Measurements from ENCODE around the gene TP63.

The TP63 gene

DNA sequence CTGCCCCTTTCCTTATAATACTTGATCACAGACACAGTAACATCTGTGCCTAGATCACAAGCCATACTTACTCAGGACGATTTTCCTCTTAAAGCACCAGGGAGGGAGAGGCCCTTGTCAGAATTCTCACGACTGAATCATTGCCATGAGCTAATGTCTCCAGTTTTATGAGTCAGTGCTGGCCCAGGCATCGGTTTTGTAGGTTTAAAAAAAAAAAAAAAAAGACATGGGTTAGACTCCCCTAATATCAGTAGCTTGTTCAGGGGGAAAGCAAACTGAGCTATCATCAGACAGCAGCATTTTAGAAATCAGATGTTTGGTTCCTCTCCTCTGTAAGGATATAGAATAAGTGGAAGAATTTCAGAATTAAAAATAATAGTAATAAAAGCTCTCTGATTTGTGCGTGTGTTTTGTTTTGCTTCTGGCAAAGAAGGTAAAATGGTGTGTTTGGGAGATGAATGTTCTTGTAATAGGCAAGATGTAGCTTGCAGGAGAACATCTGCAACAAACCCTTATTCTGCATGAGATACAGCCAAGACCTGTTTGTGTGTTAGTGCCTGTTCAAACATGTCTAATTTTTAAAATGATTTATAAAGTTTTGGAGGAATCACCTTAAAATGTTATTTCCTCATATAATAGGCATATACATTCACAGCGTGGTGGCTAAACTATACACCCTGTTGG is 193.6 kb downstream of the TP63 start:
- no peak for DNase-seq

DNA sequence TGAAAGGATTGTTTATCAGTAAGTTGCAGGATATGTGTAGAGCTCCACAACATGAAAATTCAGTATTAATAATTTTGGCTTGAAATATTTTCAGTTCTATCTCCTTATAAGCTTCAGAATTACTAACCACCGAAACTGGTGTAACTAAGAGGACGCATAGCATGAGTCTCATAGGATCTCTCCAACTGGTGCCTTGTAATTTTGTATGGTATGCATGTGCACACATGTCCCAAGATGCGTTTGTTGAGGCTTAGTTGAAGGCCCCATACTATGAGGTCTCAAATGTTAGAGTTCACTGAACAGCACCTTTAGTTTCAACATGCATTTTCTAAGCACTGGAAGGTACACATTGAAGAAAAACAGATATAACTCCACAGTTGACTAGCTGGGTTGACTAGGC is 195.4 kb downstream of the TP63 start:
- DNase-seq, result no peak

DNA sequence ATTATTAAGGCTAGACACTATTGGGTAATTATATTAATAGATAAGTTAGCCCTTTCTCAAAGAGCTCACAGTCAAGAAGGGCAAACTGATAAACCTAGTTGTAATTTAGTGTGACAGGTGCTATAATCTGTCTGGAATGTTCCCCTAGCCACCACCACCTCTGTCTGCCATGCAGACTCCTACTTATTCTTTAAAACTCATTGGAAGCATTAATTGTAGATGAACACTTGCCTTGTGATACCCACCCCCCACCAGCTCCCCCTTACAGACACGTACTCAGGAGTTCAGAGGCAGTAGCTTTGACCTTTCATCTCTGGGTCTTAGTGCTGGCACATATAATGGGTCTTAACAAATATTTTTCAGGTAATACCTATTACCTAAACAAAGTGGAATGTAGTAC is 195.9 kb downstream of the TP63 start:
- DNase-seq, result no peak

DNA sequence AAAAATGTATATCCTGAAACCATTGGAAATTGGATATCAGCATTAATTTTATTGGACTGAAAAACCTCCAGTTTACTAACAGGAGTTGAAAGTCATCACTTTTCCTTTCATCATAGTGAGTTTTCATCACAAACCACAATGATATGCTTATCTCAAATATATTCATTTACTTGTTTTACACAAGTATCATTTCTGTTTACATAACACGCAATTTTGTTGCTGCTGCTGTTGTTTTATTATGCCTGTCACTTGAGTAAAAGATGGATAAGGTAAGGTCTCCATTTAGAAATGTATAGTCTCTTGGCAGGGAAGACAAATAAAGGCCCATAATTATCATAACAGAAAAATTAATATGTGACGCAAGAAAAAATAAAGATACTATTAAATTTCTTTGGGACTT is 199.2 kb downstream of the TP63 start:
- DNase-seq, result no peak

DNA sequence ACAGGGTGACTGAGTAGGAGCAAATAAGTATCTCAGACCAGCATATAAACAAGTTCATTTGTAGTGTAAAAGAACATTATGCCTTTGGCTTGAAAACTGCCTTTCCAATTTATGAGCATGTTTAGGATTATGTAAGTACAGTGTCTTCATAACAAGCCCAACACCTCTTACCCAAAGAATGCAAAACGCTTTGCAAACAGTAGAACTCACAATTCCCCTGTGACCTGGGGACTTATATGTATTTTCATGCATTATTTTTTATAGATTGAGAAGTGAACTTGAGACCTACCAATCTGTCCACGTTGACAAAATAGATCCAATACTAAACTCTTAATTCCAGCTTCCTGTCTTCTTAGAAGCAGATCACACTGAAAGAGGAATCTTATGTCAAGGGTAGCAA is 202.1 kb downstream of the TP63 start:
- DNase-seq, result no peak

DNA sequence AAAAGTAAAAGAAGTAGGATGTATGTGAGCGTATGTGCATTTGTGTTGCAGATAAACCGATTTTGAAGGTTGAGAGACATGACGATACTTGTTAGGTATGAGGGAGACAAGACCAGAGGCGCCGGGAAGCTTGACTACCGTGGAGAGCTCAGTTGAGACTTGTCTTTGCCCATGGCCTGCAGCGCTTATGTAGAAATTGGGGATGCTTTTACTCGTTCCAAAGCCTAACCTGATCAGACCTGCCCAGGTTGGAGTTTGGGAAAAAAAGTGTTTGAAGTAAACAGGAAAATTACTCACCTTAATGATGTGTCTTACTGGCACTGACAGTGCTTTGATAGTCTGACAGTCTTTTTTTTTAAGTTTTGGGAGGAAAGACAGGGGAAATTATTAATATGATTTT is 202.8 kb downstream of the TP63 start:
- no peak for DNase-seq

DNA sequence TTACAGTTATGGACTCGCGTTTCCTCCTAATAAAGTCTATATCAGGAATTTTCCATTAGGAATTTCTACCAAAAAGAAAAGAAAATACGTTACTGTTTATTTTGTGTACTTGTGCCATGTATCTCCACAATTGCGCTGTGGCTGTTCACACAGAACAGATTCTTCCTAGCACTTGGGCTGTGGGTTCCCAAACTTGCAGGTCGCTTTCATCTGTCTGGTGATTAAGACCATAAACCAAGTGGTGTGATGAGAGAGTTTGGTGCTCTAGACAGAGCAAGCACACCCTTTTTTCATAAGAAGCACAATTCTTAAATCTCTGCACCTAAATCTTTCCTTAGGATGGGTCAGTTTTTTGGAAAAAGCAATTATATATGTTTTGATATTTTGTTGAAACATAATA is 203.3 kb downstream of the TP63 start:
- no peak for DNase-seq

DNA sequence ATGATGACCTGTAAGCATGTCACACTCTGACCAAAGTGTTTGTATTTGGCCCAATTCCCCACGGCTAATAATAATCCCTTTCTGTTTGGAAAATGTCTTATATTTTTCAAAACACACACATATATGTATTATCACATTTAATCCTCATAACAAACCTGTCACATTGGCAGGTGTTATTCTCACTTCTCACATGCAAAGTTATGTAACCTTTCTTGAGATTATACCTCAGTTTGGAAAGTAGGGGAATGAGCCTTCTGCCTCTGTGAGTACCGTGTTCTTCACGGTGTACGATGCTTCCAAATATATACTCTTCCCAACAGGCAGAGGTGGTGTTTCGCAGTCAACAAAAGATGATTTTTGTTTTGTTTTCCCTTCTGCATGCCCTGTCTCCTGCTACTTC is 205.6 kb downstream of the TP63 start:
- DNase-seq, result no peak

DNA sequence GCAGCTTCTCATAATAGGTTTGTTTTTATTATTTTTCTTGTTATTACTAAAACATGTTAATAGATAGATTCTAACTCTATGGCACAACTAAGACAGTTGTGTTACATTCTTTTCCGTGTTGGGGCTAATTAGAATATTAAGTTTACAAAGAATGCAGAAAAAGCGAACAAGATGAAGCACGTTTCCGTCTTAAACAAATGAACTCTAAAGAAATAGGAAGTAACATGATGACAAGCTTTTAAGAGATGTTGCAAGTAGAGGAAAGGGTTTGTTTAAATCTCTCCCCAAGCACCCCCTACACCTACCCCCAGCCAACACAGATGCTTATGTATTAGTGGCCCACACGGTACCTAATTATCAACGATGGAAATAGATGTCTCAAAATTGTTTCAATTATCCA is 207.1 kb downstream of the TP63 start:
- no peak for DNase-seq

DNA sequence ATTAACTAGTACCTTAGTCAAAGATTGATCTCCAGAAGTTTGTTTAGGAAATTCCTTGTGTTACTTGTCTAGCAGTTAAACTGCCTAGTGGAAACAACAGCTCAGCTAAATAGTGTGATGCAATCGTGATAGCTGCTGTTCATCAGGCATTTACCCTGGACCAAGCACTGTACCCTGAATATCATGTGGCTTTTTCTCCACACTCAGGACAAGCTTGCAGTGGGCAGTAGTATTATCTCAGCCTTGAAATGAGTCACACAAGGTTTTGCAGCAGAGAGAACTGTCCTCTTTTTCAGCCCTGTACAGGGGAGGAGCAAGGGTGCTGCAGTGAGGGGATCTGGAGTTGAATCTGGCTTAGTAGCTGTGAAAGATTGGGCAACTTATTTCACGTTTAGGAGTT is 208.4 kb downstream of the TP63 start:
- DNase-seq, result no peak

DNA sequence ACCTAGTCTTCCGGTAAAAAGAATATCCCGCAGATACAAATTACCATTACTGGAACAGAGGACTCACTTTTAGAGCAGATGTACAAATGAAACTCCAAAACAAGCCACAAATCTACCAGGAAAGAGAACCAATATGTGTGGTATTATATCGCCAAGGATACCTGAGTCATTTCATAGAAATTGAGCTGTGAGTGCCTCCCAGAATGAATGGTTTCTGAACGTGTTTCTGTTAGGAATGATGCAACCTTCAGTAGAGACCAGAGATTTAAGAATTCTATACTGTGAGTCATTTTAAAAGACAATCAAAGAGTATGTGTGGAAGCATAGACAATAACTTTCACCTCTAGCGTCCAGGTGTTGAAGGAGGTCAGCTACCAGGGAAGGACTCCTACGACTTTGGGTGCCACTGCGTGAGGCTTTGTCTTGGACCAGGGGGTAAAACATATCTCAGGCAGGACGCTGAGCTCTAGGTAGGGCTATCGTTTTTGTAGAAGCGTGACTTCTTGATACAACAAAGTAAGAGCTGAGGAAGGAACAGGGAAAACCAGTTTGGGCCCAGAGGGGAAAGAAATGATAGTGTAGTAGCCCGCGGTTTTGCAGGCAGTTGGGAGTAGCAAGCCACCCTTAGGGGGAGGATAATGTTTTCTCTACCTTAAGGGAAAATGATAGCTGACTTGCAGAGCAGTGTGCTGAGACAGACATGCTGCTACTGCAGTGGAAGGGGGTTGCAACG is 210.4 kb downstream of the TP63 start:
- DNase-seq, result no peak

DNA sequence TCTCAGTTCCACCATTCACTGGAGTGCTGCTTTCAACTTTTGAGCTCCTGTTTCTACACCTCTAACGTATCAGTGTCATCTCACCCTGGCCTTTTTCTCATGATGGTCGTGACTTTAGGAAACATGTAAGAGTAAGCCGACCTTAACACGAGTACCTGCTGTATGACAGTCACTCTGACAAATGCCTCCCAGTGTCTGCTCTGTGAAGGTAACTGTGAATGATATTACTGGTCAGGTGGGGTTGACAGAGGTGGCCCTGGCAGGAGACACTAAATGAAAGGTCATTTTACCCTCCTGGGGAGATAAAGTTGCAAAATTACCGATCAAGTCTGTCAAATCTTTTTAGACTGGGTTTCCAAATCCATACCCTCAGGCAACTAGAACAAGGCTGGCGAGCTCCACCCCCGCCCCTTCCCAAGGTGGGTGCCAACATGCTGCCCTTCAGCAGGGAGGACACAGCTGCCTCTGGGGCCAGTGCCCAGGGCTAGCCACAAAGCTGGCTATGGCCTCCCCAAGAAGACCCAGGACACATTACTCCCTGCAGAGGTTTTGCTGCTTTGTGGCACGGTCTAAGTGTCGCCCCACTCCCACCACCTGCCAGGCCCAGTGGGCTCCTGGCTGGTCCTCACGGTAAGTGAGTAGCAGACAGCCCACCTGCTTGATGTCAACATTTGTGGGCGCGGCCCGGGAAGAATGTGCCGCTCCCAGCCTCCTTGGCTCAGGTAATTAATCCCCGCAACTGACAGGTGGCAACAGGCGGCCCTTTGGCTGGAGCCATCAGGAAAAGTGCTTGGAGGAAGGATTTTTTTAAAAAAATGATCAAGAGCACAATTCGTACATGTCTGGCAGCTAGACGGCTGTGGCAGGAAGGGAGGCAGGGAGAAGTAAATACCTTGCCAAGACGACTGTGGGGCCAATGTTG is 211.8 kb downstream of the TP63 start:
- no peak for DNase-seq

DNA sequence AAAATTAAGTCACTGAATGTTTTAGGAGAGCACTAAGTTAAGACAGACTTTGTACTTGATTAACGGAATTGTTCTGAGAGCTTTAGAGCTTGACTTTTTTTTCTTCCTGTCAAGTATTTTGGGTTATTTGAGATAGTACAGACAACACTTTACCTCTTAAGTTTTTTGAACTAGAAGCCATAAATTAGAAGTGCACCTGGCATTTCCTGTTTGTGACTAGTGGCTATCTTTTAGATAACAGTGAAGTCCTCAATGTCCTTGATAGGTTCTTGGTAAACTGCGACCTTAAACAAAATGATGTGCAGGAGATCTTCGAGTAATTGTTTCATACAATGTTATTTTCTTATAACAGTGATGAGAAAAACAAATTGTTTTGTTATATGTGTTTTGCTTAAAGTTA is 213.9 kb downstream of the TP63 start:
- no peak for DNase-seq

DNA sequence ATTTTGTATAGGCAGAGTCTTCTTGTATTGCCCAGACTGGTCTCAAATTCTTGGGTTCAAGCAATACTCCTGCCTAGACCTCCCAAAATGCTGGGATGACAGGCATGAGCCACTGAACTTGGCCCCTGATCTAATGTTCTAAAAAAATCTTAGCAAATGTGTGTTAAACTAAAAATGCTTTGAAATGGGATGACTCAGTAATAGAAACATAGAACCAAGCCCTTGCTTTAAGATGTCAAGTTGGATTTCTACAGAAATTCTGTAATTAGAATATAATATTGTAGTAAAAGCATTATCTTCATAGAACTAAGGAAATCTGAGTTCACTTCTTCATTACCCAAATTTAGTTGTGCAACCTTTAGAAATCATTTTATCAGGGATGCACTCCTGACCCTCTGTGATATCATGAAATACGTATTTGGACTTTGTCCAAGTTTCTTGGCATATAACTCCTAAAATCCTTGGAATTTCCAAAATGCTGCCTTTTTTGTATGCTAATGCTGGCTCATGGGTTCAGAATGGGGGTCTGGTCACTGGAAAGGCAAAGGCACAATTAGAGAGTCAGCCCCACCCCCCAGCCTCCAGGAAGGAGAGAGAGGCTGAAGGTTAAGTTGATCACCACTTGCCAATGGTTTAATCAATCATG is 217.3 kb downstream of the TP63 start:
- DNase-seq, result no peak

DNA sequence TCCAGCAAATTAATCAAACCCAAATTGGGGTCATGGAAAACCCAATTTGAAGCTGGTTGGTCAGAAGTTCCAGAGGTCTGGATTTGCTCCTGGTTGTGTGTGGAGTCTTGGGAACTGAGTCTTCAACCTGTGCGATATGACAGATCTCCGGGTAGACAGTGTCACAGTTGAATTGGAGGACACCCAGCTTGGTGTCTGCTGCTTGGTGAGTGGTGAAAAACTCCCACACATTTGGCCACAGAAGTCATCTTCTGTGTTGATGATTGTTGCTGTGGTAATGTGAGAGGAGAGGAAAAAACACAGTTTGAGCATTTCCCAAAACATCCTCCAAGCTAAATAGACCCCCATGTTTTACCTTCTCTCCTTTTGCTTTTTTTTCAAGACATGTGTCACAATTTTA is 218.1 kb downstream of the TP63 start:
- no peak for DNase-seq

DNA sequence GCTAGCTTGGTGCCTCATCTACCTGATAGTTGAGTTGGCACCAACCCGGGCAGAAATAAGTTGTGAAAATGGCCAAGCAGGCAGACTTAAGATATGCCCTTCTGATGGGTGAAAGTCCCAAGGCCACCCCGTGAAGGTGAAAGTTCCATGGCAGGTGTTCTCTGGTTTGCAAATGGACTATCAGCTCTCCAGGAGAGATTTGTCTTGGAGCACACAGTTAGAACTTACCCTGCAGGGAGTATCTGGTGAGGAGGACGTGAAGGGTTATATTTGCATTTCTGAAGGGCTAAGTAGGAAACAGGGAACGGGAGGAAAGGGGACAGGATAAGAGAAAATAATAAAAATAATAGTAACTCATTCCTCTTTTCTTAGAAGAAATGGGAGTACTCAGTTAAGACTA is 220.5 kb downstream of the TP63 start:
- DNase-seq, result no peak

DNA sequence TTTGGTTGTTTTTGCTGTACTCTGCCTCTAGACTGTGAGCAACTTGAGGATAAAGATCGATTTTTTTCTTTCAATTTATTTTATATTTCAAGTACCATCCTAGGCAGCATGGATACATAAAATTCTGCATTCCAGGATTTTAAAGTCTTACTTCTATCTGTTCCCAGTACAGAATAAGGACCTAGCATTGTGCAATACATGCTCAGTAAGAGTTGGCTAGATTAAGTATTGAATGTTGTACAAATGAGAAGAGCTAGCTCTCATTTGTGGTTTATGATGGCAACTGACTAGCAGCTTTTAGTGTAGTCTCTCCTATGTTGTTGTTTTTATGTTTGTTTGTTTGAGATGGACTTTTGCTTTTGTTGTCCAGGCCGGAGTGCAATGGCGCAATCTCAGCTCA is 222.7 kb downstream of the TP63 start:
- no peak for DNase-seq

DNA sequence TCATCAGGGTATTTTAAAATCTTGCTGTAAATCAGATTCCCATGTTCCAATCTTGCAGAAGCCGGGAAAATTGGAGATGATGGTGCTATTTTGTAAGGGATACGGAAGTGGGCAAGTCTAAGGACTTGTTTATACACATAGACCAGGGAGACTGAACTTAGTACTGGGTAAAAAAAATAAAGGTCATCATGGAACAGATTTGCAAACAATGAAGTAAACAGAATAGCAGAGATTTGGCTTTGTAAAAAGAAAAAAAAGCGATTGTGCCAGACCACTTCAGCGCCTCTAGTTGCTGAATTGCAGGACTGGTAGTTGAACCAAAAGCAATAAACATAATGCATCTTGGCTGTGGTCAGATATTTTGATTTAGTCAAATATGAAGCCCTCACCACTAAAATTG is 229.1 kb downstream of the TP63 start:
- no peak for DNase-seq

DNA sequence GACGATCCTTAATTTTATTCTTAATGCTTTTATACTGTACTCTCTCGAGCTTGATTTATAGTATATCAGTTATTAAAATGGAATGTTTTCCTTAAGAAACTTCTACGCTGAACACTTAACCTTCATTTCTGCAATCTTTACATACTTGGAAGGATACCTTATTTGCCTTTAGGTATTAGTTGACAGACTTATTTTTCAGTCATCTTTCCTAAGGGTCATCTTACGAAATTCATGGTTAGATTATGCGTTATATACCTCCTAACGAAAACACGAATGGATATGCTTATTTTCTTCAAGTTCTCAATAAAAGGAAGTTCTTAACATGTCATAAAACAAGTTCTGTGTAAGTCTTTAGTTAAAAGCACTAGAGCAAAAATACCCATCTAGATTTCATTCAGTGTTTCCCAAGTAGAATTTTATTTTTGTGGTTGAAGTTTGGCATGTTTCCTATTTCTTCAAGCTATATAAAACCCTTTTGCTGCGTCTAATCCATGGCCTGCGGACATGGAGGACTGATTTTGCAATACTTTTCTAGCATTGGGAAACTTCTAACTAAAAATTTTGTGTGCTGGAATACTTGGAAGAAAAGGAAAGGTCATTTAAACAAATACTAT is 231.3 kb downstream of the TP63 start:
- DNase-seq, result no peak

DNA sequence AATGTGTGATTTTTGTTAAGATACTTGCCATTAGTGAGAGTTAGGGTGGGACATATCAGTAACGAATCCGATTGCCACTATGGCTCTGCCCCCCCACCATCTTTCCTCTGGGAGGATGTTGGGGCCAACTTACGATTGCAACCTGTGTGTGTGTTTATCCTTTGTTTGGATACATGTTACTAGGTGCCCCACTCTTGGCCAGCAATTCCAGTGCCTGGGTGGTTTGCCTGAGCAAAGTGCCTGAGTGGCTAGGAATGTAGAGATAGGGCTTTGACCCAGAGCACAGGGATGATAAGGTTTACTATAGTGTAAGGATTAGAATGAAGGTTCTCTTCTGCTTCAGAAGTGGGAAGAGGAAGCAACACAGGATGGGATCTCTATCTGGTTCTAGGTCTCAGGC is 231.8 kb downstream of the TP63 start:
- no peak for DNase-seq

DNA sequence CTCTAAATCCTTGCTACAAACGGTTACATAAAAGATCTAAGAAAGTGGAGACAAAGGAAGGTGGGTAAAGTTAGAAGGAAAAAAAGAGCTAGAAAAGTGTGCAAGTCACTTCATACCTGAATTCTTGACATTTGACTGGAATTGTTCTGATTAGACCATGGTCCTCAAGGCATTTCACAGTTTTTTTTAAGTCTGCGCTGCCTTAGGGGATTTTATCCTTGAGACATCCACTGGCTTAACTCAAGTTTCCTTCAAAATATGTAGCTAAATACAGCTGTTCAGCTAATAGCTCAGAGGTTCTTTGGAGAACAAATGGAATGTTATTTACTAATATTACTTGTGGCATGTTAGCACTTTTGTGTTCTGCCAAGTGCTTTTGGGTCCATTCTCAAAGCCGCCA is 236.9 kb downstream of the TP63 start:
- DNase-seq, result no peak

DNA sequence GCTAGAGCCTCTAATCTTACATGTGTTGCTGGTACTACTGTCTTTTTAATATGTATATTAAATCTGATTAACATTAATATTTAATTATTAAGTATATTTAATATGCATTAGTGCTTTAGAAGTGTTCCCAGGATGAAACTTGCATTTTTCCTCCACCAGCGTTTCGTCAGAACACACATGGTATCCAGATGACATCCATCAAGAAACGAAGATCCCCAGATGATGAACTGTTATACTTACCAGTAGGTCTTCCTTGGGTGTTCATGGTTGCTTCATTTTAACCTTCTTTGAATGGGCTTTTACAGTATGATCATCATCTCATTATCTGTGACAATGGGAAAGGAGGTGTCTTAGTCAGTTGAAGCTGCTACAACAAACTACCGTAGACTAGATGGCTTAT is 238.0 kb downstream of the TP63 start:
- no peak for DNase-seq

DNA sequence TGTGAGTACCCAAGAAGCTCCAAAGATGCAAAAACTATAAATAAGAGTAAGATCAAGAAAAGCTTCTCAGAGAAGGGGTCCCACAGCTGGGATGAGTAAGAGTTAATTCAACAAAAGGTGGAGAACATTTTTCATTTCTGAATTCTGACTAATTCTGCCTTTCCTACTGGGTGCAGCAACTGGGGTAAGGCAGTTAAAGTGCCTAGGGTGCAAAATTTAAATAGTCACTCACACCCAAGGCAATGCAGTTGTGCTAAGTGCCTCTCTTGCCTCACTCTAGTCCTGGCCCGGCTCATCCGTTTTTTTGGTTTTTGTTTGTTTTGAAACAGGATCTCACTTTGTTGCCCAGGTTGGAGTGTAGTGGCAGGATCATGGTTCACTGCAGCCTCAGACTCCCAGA is 240.2 kb downstream of the TP63 start:
- no peak for DNase-seq

All from SHP77 (cell line).